Suprapubic skin (tissue), 4 donors: Measurements from ENCODE around the gene PUS10. TPM values are rescaled to one million over a fixed set of nuclear protein-coding genes. Genes with fewer than 3 reads are reported as not detected.
"Not testable (repeated sequence)": the region's sequence is repeated elsewhere in the genome, so short reads cannot be mapped to it uniquely, and the experiment has no call there.

Experiments
- DNase-seq, 2 donors: peaks; one replicate each; pipeline ENCODE4 v3.0.0-alpha.2; 2019; ENCODE audit warnings: low spot score in 2 of 2
- H3K27ac ChIP-seq: fragments of 200-600 bp; sonication (generic); one replicate; pipeline ENCODE4 v1.5.1; 2019
- H3K27me3 ChIP-seq: fragments of 200-600 bp; sonication (generic); one replicate; pipeline ENCODE4 v1.5.1; 2019
- H3K36me3 ChIP-seq: fragments of 200-600 bp; sonication (generic); one replicate; pipeline ENCODE4 v1.5.1; 2019
- H3K4me1 ChIP-seq: fragments of 200-600 bp; sonication (generic); one replicate; pipeline ENCODE4 v1.5.1; 2019
- H3K4me3 ChIP-seq: fragments of 200-600 bp; sonication (generic); one replicate; pipeline ENCODE4 v1.5.1; 2019; ENCODE audit warnings: mild to moderate bottlenecking
- H3K9me3 ChIP-seq: fragments of 200-600 bp; sonication (generic); one replicate; pipeline ENCODE4 v1.5.1; 2019
- CTCF ChIP-seq, 2 donors: fragments of 200-600 bp in 1 of 2; fragments of 450-650 bp in 1 of 2; sonication (generic) in 1 of 2; IDR thresholded peaks; one replicate each; pipeline ENCODE4 v1.5.1; 2016 to 2019; ENCODE audit warnings: antibody characterized with exemption in 2 of 2, mild to moderate bottlenecking in 1 of 2, moderate library complexity in 1 of 2
- EP300 ChIP-seq: sonication (generic); formaldehyde crosslinking; IDR thresholded peaks from one replicate; pipeline ENCODE4 v1.6.1; 2017; ENCODE audit warnings: antibody characterized with exemption
- POLR2A ChIP-seq, 2 donors: fragments of 450-650 bp; IDR thresholded peaks; one replicate each; pipeline ENCODE4 v1.6.1; 2017; ENCODE audit warnings: antibody characterized with exemption in 2 of 2, mild to moderate bottlenecking in 2 of 2, moderate library complexity in 2 of 2
- POLR2AphosphoS5 ChIP-seq, 3 donors: sonication (generic); formaldehyde crosslinking; IDR thresholded peaks; one replicate each; pipeline ENCODE4 v1.6.1; 2017; ENCODE audit warnings: antibody characterized with exemption in 3 of 3
- WGBS: methylation state at CpG from one replicate; pipeline ENCODE4 v1.1.5; 2018; 5-methylcytosine and 5-hydroxymethylcytosine counted together
- total RNA-seq, 4 donors: library from RNA; depleted of rRNA; stranded (reverse); fragments of >200 nt; gene quantifications; one replicate each; pipeline ENCODE4 v1.1.0, GENCODE V29; 2016

PUS10 gene
- total RNA-seq, 4 donors from 2014 or later, result 3.3 to 14.0 (median 6.6) TPM

GRCh38 chr2:60906395-60906794 lies 111.7 kb downstream of the PUS10 start:
- 48% methylated on average over 2 of the region's 2 CpGs for WGBS
- Histone ChIP-seq H3K27ac (no peak overlapping the region), H3K36me3 (peaks cover 52% of the 10 kb centered on the region), H3K4me3 (no peak overlapping the region), H3K27me3 (no peaks in the 10 kb centered on the region), H3K4me1 (peaks cover 7% of the 10 kb centered on the region), H3K9me3 (no peaks in the 10 kb centered on the region)
- no peak for DNase-seq
- TF ChIP-seq POLR2AphosphoS5 (IDR thresholded peaks at IDR 0.05), result no peak
- TF ChIP-seq CTCF (IDR thresholded peaks at IDR 0.05), result no peak
- no peak for TF ChIP-seq POLR2A (IDR thresholded peaks at IDR 0.05)
- TF ChIP-seq EP300, result no peak

- not testable (repeated sequence) for H3K4me3 ChIP-seq, H3K9me3 ChIP-seq, H3K27me3 ChIP-seq, H3K27ac ChIP-seq, DNase-seq, H3K4me1 ChIP-seq
- 86% methylated on average over 5 of the region's 5 CpGs for whole genome bisulfite sequencing
- peaks cover 57% of the 10 kb centered on the region for H3K36me3 ChIP-seq
Observed at GRCh38 chr2:60905867-60906266, 112.2 kb downstream of the PUS10 start.

- DNase-seq, result not testable (repeated sequence)
- WGBS, result 95% methylated on average over 6 of the region's 6 CpGs
Observed at GRCh38 chr2:60901296-60901695, 116.8 kb downstream of the PUS10 start.

GRCh38 chr2:60899892-60900249 lies 118.2 kb downstream of the PUS10 start:
- WGBS, result 59% methylated on average over 1 of the region's 1 CpG

More at GRCh38 chr2:60901296-60901695, 116.8 kb downstream of the PUS10 start:
- not testable (repeated sequence) for H3K27me3 ChIP-seq, H3K9me3 ChIP-seq, H3K4me1 ChIP-seq, H3K4me3 ChIP-seq, H3K27ac ChIP-seq
- H3K36me3 ChIP-seq, result peaks cover 79% of the 10 kb centered on the region

GRCh38 chr2:60899230-60899891 lies 118.7 kb downstream of the PUS10 start:
- WGBS, result 71% methylated on average over 6 of the region's 6 CpGs
- Histone ChIP-seq H3K36me3 (peaks cover 75% of the 10 kb centered on the region), H3K9me3 (no peaks in the 10 kb centered on the region), H3K27ac (no peak overlapping the region), H3K27me3 (no peaks in the 10 kb centered on the region), H3K4me1 (peaks cover 5% of the 10 kb centered on the region), H3K4me3 (no peak overlapping the region)
- no peak for DNase-seq
- no peak for TF ChIP-seq CTCF (IDR thresholded peaks at IDR 0.05)
- no peak for TF ChIP-seq POLR2AphosphoS5 (IDR thresholded peaks at IDR 0.05)
- no peak for TF ChIP-seq POLR2A (IDR thresholded peaks at IDR 0.05)
- no peak for TF ChIP-seq EP300

More at GRCh38 chr2:60899892-60900249, 118.2 kb downstream of the PUS10 start:
- Histone ChIP-seq H3K36me3 (peaks cover 78% of the 10 kb centered on the region), H3K9me3 (no peaks in the 10 kb centered on the region), H3K4me3 (no peak overlapping the region), H3K27me3 (no peaks in the 10 kb centered on the region), H3K27ac (no peak overlapping the region), H3K4me1 (peaks cover 5% of the 10 kb centered on the region)
- TF ChIP-seq CTCF (IDR thresholded peaks at IDR 0.05) (no peak), EP300 (no peak), POLR2A (IDR thresholded peaks at IDR 0.05) (no peak)
- DNase-seq, result no peak

- no peak for TF ChIP-seq EP300
- TF ChIP-seq POLR2A (IDR thresholded peaks at IDR 0.05), result no peak
- TF ChIP-seq POLR2AphosphoS5 (IDR thresholded peaks at IDR 0.05), result no peak
- TF ChIP-seq CTCF (IDR thresholded peaks at IDR 0.05), result no peak
- H3K4me1 ChIP-seq, result peaks cover 7% of the 10 kb centered on the region
- H3K36me3 ChIP-seq, result peaks cover 74% of the 10 kb centered on the region
- H3K27ac ChIP-seq, result no peak overlapping the region
- no peaks in the 10 kb centered on the region for H3K9me3 ChIP-seq
- no peak overlapping the region for H3K4me3 ChIP-seq
- DNase-seq, result no peak
- WGBS, result 93% methylated on average over 1 of the region's 1 CpG
- H3K27me3 ChIP-seq, result no peaks in the 10 kb centered on the region
Observed at GRCh38 chr2:60898567-60898966, 119.5 kb downstream of the PUS10 start.

Other genes with a start within 250 kb of the PUS10 start
- gene REL, start 136.7 kb downstream of the PUS10 start, total RNA-seq, result 10 to 100 TPM; 43.8 to 70.9 (median 51.9) TPM
- 10 to 100 TPM; 29.5 to 39.2 (median 34.8) TPM for gene PEX13, start 535 bp downstream of the PUS10 start, total RNA-seq
- gene SANBR, start 47.6 kb upstream of the PUS10 start, total RNA-seq, result 1 to 10 TPM; 2.7 to 7.9 (median 4.0) TPM
- gene C2orf74, start 143.9 kb upstream of the PUS10 start, total RNA-seq, result 10 to 100 TPM in 2 of 4 donors, 1 to 10 TPM in 2; 1.8 to 14.4 (median 9.4) TPM